ENCODE data around the gene THRA.

THRA gene

DNA sequence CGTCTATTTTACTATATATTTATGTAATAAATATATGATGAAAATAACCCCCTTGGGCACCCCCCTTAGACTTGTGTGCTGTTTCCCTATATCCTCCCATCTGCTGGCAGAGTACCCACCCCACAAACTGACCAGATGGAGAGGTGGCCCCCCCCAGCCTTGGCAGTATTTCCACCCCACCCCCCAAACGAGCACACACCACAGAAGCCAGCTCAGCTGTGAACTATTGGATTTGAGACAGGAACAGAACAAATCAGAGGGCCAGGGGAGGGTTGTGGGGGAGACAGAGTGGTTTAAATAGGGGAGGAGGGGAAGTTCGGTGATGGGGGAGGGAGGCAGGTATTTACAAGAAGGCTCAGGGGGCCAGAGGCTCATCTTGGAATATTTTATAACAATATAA lies 29.8 kb downstream of the THRA start:
- Histone ChIP-seq H4K20me1 (no peaks in the 10 kb centered on the region), H3K4me1 (peaks cover 83% of the 10 kb centered on the region), H3K9ac (peak overlapping the region; percentile 84), H3K36me3 (peaks cover 53% of the 10 kb centered on the region), H3K27me3 (no peaks in the 10 kb centered on the region), H3K27ac (peak overlapping the region; percentile 99), H3K4me3 (peak overlapping the region; percentile 62), H3K4me2 (peak overlapping the region; percentile 99), H3K9me3 (no peaks in the 10 kb centered on the region)
- no peak for TF ChIP-seq Cebpa-rat (IDR thresholded peaks at IDR 0.05)

DNA sequence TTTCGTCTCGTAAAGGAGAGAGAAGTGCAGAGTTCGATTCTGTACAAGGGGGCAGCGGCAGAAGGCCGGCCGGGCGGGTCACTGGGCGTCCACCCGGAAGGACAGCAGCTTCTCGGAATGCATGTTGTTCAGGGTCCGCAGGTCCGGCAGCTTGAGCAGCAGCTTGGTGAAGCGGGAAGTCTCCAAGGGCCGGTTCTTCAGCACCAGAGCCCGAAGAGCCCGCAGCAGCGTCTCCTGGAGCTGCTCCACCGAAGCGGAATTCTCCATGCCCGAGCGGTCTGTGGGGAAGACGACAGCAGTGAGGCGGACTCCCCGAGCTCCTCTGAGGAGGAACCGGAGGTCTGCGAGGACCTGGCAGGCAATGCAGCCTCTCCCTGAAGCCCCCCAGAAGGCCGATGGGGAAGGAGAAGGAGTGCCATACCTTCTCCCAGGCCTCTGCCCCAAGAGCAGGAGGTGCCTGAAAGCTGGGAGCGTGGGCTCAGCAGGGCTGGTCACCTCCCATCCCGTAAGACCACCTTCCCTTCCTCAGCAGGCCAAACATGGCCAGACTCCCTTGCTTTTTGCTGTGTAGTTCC lies 30.3 kb downstream of the THRA start:
- H3K4me1 ChIP-seq, result peaks cover 88% of the 10 kb centered on the region
- H3K4me2 ChIP-seq, result peak overlapping the region; percentile 99
- no peaks in the 10 kb centered on the region for H4K20me1 ChIP-seq
- no peaks in the 10 kb centered on the region for H3K9me3 ChIP-seq
- H3K27ac ChIP-seq, result peak overlapping the region; percentile 99
- peak overlapping the region; percentile 62 for H3K4me3 ChIP-seq
- TF ChIP-seq Cebpa-rat (IDR thresholded peaks at IDR 0.05), result no peak
- peaks cover 48% of the 10 kb centered on the region for H3K36me3 ChIP-seq
- H3K27me3 ChIP-seq, result no peaks in the 10 kb centered on the region
- peak overlapping the region; percentile 84 for H3K9ac ChIP-seq

DNA sequence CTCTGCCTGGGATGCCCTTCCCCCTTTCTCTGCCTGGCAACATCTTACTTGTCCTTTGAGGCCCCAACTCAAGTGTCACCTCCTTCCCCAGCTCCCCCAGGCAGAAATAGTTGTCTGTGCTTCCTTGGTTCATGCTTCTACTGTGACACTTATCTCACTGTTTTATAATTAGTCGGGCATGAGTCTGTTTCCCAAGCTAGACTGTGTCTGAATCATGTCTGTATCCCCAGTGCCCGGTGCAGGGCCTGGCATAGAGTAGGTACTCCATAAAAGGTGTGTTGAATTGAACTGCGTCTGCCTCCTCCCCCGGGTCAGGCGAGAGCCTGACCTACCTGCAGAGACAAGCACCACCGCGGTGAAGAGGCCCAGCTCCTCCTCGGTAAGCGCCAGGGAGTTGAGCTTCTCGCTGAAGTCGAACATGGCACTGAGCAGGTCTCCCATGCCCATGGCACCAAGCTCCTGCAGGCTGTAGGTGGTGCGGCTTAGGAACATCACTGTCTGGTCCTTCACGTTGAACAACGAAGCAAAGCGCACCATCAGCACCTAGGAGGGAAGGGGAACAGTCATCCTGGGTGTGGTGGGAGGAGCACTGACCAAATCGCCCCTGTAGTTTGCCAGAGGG lies 30.9 kb downstream of the THRA start:
- H3K4me2 ChIP-seq, result peak overlapping the region; percentile 99
- no peak for TF ChIP-seq Cebpa-rat (IDR thresholded peaks at IDR 0.05)
- peaks cover 94% of the 10 kb centered on the region for H3K4me1 ChIP-seq
- H3K9me3 ChIP-seq, result no peaks in the 10 kb centered on the region
- H3K4me3 ChIP-seq, result peak overlapping the region; percentile 62
- H3K27ac ChIP-seq, result peak overlapping the region; percentile 99
- H4K20me1 ChIP-seq, result no peaks in the 10 kb centered on the region
- peaks cover 42% of the 10 kb centered on the region for H3K36me3 ChIP-seq
- no peaks in the 10 kb centered on the region for H3K27me3 ChIP-seq
- peak overlapping the region; percentile 84 for H3K9ac ChIP-seq

DNA sequence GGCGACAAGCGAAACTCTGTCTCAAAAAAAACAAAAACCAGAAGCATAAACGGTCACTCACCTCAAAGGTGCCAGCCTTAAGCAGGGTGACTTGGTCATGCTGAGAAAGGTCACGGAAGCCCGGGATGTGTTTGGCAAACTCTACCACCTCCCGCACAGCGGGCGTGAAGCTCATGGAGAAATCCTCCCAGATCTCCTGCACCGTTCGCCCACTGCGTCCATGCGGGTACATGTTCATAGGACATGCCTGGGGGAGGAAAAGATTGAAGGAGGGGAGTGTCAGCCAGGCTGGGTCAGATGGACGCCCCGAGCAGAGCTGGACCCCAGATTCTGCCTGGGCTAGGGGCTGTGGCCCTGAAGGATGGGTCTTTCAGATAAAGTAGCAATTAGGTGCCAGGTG lies 32.1 kb downstream of the THRA start:
- no peaks in the 10 kb centered on the region for H3K27me3 ChIP-seq
- peaks cover 91% of the 10 kb centered on the region for H3K4me1 ChIP-seq
- peak overlapping the region; percentile 99 for H3K4me2 ChIP-seq
- H4K20me1 ChIP-seq, result no peaks in the 10 kb centered on the region
- TF ChIP-seq Cebpa-rat (IDR thresholded peaks at IDR 0.05), result no peak
- H3K27ac ChIP-seq, result peak overlapping the region; percentile 99
- no peaks in the 10 kb centered on the region for H3K9me3 ChIP-seq
- peaks cover 32% of the 10 kb centered on the region for H3K36me3 ChIP-seq
- H3K4me3 ChIP-seq, result peak overlapping the region; percentile 62
- H3K9ac ChIP-seq, result peak overlapping the region; percentile 84

DNA sequence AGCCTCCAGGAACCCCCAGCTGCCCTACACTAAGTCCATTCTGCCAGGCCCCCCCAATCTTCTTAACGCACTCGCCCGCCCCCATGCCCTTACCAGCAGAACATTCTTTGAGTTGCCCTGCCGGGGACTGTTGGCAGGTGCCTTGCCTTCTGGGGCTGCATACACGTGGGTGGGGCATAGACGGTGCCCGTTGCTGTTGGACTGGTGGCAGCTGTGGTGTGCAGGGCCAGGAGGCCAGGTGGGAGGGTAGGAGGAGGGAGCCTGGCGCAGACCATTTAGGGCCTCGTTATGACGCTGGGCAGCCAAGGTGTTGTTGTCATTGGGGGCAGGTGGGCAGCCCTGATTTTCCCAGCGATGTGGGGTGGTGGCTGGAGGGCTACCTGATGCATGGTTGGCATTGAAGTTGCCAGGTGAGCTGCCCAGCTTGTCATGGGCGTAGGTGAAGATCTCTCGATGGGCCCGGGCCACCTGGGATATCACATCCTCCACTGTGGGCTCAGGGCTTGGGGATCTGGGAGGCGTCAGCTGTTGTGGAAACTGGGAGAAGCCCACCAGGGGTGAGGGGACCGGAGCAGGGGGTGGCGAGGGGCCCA lies 32.7 kb downstream of the THRA start:
- TF ChIP-seq Cebpa-rat (IDR thresholded peaks at IDR 0.05), result no peak
- H3K27ac ChIP-seq, result peak overlapping the region; percentile 99
- peaks cover 30% of the 10 kb centered on the region for H3K36me3 ChIP-seq
- H3K27me3 ChIP-seq, result no peaks in the 10 kb centered on the region
- H3K9ac ChIP-seq, result peak overlapping the region; percentile 84
- peak overlapping the region; percentile 62 for H3K4me3 ChIP-seq
- H4K20me1 ChIP-seq, result no peaks in the 10 kb centered on the region
- peaks cover 89% of the 10 kb centered on the region for H3K4me1 ChIP-seq
- H3K9me3 ChIP-seq, result no peaks in the 10 kb centered on the region
- peak overlapping the region; percentile 99 for H3K4me2 ChIP-seq

DNA sequence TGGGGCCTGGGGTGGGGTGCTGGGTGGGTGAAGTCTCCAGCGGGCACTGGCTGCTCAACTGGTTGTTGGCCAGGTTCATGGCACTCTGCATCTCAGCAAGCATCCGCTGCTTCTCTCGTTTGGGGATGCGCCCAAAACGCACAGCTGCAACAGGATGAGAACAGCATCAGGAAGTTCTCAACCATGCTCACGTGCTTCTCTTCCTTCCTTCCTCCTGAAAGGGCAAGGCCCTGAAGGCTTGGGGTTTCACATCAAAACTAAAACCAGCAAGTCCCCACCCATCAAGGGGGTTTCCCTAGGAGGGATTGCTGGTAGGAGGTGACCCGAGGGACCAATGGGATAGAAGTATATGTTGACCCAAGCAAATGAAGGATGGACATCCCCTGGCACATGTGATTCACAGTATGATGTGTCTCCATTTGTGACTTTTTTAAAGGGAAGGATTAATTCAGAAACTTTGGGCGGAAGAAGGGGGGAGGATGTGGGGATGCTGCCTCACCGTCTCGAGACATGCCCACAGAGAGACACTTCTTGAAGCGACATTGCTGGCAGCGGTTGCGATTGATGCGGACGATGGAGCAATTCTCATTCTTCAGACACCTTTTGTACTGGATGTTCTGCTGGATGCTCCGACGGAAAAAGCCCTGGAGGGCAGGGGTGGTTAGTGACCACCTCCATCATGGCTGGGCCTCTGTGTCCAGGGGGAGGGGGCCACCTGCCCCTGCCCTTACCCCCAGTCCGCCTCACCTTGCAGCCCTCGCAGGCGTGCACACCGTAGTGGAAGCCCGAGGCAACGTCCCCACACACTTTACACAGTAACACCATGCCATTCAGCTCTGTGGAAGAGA lies 33.4 kb downstream of the THRA start:
- Histone ChIP-seq H3K4me1 (peaks cover 88% of the 10 kb centered on the region), H3K4me3 (peak overlapping the region; percentile 77), H3K27me3 (no peaks in the 10 kb centered on the region), H3K9ac (peak overlapping the region; percentile 85), H3K36me3 (peaks cover 30% of the 10 kb centered on the region), H3K9me3 (no peaks in the 10 kb centered on the region), H3K27ac (peak overlapping the region; percentile 99), H4K20me1 (no peaks in the 10 kb centered on the region), H3K4me2 (peak overlapping the region; percentile 99)
- no peak for TF ChIP-seq Cebpa-rat (IDR thresholded peaks at IDR 0.05)

DNA sequence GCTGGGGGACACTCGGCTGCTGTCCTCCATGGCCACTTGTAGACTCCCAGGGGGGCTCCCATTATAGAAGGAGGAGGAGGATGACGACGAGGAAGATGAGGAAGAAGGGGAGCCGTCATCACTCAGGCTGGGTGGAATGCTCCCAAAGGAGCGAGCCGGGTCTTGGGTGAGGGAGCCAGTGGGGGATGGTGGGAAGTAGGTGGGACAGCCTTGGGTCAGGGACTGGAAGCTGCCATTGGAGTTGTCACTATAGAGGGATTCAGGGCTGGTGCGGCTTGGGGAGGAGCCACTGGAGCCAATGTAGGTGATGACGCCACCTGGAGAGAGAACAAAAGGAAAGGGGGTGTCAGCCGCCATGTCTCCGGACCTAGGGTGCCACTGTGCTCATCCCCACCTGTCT lies 34.3 kb downstream of the THRA start:
- Histone ChIP-seq H3K9me3 (no peaks in the 10 kb centered on the region), H3K36me3 (peaks cover 30% of the 10 kb centered on the region), H3K4me3 (peak overlapping the region; percentile 77), H3K4me1 (peaks cover 88% of the 10 kb centered on the region), H3K27me3 (no peaks in the 10 kb centered on the region), H3K9ac (peak overlapping the region; percentile 85), H4K20me1 (no peaks in the 10 kb centered on the region), H3K4me2 (peak overlapping the region; percentile 99), H3K27ac (peak overlapping the region; percentile 99)
- TF ChIP-seq Cebpa-rat (IDR thresholded peaks at IDR 0.05), result no peak

DNA sequence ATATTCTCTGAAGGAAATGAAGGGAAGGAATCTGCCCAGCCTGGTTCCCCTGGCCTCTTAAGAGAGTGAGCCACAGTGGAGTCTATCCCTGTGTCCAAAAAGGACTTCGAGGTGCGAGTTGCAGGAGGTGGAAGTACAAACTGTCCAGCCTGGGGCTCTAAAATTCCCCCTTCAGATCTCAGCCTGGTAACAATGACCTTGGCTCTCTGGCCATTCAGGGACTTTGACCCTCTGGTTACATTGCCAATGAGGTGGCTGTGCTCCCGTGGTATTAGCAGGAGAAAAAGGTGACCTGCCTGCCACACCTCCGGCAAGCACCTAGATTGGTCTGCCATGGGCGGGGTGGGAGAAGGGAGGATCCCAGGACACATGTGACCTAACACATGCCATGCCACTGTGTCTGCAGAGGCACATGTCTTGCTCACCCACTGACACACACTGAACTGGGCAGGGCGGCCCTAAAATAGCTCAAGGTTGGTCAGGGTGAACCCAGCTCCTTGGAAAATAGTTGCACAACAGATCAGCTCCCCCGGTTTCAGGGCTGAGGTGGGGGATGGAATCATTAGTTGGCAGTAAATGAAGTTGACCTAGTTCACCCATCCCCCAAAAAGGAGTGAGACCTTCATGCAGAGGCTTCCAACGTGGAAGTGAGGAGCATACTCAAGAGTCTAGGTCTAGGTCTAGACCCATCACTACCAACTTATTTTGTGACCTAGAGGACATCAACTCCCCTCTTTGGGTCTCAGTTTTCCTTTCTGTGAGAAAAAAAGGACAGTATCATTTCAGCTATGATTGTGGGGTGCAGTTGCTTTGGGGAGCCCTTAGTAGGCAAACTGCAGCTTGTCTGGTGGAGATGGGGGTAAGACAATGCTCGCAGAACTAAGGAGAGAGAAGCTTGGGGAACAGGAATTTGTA lies 35.4 kb downstream of the THRA start:
- H4K20me1 ChIP-seq, result no peaks in the 10 kb centered on the region
- H3K9me3 ChIP-seq, result no peaks in the 10 kb centered on the region
- H3K9ac ChIP-seq, result peak overlapping the region; percentile 85
- peak; percentile 32; the same call in 1 of the 2 replicates for TF ChIP-seq Cebpa-rat (IDR thresholded peaks at IDR 0.05)
- H3K4me3 ChIP-seq, result peak overlapping the region; percentile 77
- peaks cover 85% of the 10 kb centered on the region for H3K4me1 ChIP-seq
- no peaks in the 10 kb centered on the region for H3K27me3 ChIP-seq
- peak overlapping the region; percentile 99 for H3K4me2 ChIP-seq
- H3K27ac ChIP-seq, result peak overlapping the region; percentile 99
- H3K36me3 ChIP-seq, result peaks cover 30% of the 10 kb centered on the region

All from BLaER1 (cell line).